ENCODE data around the gene DZIP1L.

DZIP1L gene

DNA sequence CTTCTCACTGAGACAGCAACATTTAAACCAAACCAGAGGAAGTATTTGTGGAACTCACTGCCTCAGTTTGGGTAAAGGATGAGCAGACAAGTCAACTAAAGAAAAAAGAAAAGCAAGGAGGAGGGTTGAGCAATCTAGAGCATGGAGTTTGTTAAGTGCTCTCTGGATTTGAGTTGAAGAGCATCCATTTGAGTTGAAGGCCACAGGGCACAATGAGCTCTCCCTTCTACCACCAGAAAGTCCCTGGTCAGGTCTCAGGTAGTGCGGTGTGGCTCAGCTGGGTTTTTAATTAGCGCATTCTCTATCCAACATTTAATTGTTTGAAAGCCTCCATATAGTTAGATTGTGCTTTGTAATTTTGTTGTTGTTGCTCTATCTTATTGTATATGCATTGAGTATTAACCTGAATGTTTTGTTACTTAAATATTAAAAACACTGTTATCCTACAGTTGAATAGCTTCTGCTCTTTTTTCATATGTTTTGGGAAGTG lies 82.2 kb downstream of the DZIP1L start:
- TF ChIP-seq POLR2AphosphoS5 (IDR thresholded peaks at IDR 0.05; ENCODE audit: low read depth, low read length) (no peak), TAF1 (IDR thresholded peaks at IDR 0.05; ENCODE audit: borderline replicate concordance, insufficient read depth, low read length) (no peak), SIN3A (IDR thresholded peaks at IDR 0.05; ENCODE audit: borderline replicate concordance, insufficient read depth, low read length) (no peak), FOXP2 (optimal IDR thresholded peaks at IDR 0.05; ENCODE audit: borderline replicate concordance, extremely low read depth, extremely low read length, insufficient read depth) (no peak)
- TF ChIP-seq, protein P1, sequence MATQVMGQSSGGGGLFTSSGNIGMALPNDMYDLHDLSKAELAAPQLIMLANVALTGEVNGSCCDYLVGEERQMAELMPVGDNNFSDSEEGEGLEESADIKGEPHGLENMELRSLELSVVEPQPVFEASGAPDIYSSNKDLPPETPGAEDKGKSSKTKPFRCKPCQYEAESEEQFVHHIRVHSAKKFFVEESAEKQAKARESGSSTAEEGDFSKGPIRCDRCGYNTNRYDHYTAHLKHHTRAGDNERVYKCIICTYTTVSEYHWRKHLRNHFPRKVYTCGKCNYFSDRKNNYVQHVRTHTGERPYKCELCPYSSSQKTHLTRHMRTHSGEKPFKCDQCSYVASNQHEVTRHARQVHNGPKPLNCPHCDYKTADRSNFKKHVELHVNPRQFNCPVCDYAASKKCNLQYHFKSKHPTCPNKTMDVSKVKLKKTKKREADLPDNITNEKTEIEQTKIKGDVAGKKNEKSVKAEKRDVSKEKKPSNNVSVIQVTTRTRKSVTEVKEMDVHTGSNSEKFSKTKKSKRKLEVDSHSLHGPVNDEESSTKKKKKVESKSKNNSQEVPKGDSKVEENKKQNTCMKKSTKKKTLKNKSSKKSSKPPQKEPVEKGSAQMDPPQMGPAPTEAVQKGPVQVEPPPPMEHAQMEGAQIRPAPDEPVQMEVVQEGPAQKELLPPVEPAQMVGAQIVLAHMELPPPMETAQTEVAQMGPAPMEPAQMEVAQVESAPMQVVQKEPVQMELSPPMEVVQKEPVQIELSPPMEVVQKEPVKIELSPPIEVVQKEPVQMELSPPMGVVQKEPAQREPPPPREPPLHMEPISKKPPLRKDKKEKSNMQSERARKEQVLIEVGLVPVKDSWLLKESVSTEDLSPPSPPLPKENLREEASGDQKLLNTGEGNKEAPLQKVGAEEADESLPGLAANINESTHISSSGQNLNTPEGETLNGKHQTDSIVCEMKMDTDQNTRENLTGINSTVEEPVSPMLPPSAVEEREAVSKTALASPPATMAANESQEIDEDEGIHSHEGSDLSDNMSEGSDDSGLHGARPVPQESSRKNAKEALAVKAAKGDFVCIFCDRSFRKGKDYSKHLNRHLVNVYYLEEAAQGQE (IDR thresholded peaks at IDR 0.05; ENCODE audit: insufficient read depth in 1 of 2, low read depth in 2 of 2, low read length in 2 of 2), result no peak

DNA sequence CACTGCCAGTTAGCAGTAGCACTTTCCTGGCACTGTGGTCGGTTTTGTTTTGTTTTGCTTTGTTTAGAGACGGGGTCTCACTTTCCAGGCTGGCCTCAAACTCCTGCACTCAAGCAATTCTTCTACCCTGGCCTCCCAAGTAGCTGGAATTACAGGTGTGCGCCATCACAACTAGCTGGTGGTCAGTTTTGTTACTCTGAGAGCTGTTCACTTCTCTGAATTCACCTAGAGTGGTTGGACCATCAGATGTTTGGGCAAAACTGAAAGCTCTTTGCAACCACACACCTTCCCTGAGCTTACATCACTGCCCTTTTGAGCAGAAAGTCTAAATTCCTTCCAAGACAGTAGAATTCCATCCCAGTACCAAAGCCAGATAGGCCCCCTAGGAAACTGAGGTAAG lies 82.8 kb downstream of the DZIP1L start:
- TF ChIP-seq FOXP2 (optimal IDR thresholded peaks at IDR 0.05; ENCODE audit: borderline replicate concordance, extremely low read depth, extremely low read length, insufficient read depth), result no peak
- TF ChIP-seq SIN3A (IDR thresholded peaks at IDR 0.05; ENCODE audit: borderline replicate concordance, insufficient read depth, low read length), result no peak
- no peak for TF ChIP-seq POLR2AphosphoS5 (IDR thresholded peaks at IDR 0.05; ENCODE audit: low read depth, low read length)
- TF ChIP-seq, protein P1 (IDR thresholded peaks at IDR 0.05; ENCODE audit: insufficient read depth in 1 of 2, low read depth in 2 of 2, low read length in 2 of 2), result no peak
- TF ChIP-seq TAF1 (IDR thresholded peaks at IDR 0.05; ENCODE audit: borderline replicate concordance, insufficient read depth, low read length), result no peak

DNA sequence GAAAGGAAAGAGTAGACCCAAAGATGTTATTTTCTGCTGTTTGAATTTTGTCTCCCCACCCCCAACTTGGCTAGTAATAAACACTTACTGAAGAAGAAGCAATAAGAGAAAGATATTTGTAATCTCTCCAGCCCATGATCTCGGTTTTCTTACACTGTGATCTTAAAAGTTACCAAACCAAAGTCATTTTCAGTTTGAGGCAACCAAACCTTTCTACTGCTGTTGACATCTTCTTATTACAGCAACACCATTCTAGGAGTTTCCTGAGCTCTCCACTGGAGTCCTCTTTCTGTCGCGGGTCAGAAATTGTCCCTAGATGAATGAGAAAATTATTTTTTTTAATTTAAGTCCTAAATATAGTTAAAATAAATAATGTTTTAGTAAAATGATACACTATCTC lies 83.9 kb downstream of the DZIP1L start:
- TF ChIP-seq POLR2AphosphoS5 (IDR thresholded peaks at IDR 0.05; ENCODE audit: low read depth, low read length) (no peak), SIN3A (IDR thresholded peaks at IDR 0.05; ENCODE audit: borderline replicate concordance, insufficient read depth, low read length) (no peak), FOXP2 (optimal IDR thresholded peaks at IDR 0.05; ENCODE audit: borderline replicate concordance, extremely low read depth, extremely low read length, insufficient read depth) (no peak), TAF1 (IDR thresholded peaks at IDR 0.05; ENCODE audit: borderline replicate concordance, insufficient read depth, low read length) (no peak)
- TF ChIP-seq, protein P1 (IDR thresholded peaks at IDR 0.05; ENCODE audit: insufficient read depth in 1 of 2, low read depth in 2 of 2, low read length in 2 of 2), result no peak

DNA sequence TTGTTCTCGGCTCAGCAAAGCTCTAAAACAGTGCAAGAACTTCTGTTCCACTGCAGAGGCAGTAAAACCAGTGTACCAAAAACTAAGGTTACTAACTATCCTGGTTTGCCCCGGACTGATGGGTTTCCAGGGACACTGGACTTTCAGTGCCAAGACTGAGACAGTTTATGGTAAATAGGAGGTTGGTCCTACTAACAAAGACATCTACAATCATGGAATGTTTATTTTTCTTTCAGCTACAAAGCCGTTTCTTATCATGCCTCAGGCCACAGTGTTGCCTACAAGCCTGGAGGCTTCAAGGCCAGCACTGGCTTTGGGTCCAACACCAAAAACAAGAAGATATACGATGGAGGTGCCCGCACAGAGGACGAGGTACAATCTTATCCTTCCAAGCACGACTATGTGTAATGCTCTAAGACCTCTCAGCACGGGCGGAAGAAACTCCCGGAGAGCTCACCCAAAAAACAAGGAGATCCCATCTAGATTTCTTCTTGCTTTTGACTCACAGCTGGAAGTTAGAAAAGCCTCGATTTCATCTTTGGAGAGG lies 84.6 kb downstream of the DZIP1L start:
- TF ChIP-seq, protein P1 (IDR thresholded peaks at IDR 0.05; ENCODE audit: insufficient read depth in 1 of 2, low read depth in 2 of 2, low read length in 2 of 2), result no peak
- no peak for TF ChIP-seq TAF1 (IDR thresholded peaks at IDR 0.05; ENCODE audit: borderline replicate concordance, insufficient read depth, low read length)

DNA sequence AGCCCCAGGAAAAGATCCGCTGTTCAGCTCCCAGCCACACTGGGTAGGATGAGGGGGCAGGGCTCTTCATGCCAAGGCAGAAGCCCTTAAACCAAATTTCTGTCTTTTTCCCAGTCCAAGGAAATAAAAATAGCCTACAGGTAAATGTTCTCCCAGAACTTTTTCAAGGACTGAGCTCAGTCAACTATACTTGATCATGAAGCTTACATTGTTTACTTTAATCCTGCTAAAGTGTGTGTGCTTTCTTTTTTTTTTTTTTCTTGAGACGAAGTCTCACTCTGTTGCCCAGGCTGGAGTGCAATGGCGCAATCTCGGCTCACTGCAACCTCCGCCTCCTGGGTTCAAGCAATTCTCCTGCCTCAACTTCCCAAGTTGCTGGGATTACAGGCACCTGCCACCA lies 87.6 kb downstream of the DZIP1L start:
- TF ChIP-seq SIN3A (IDR thresholded peaks at IDR 0.05; ENCODE audit: borderline replicate concordance, insufficient read depth, low read length) (no peak), TAF1 (IDR thresholded peaks at IDR 0.05; ENCODE audit: borderline replicate concordance, insufficient read depth, low read length) (no peak), POLR2AphosphoS5 (IDR thresholded peaks at IDR 0.05; ENCODE audit: low read depth, low read length) (no peak)
